Sigmoid colon (tissue), 7 donors: ENCODE measurements around the gene PICK1. TPM values are rescaled to one million over a fixed set of nuclear protein-coding genes. Genes with fewer than 3 reads are reported as not detected.

Source experiments
- DNase-seq: peaks from one replicate; pipeline ENCODE4 v3.0.0-alpha.2; 2019
- H3K27ac ChIP-seq, 4 donors: fragments of 200-600 bp; sonication (generic); one replicate each; pipeline ENCODE4 v1.5.1; 2016 to 2019; ENCODE audit warnings: mild to moderate bottlenecking in 1 of 4
- H3K27me3 ChIP-seq, 3 donors: fragments of 200-600 bp; sonication (generic); one replicate each; pipeline ENCODE4 v1.5.1; 2019; ENCODE audit warnings: mild to moderate bottlenecking in 1 of 3
- H3K36me3 ChIP-seq, 4 donors: fragments of 200-600 bp; sonication (generic); one replicate each; pipeline ENCODE4 v1.5.1; 2016 to 2019
- H3K4me1 ChIP-seq, 4 donors: fragments of 200-600 bp; sonication (generic); one replicate each; pipeline ENCODE4 v1.5.1; 2017 to 2019
- H3K4me3 ChIP-seq, 4 donors: fragments of 200-600 bp; sonication (generic); one replicate each; pipeline ENCODE4 v1.5.1; 2017 to 2019; ENCODE audit warnings: mild to moderate bottlenecking in 2 of 4, moderate library complexity in 1 of 4
- H3K9me3 ChIP-seq, 4 donors: fragments of 200-600 bp in 3 of 4; sonication (generic) in 3 of 4; one replicate each; pipeline versions ENCODE4 v1.5.1 to v1.6.1; 2013 to 2019
- CTCF ChIP-seq, 4 experiments: fragments of 450-650 bp in 3 of 4; fragments of 200-600 bp in 1 of 4; IDR thresholded peaks; one replicate each; pipeline ENCODE4 v1.5.1; 2016 to 2019; ENCODE audit warnings: antibody characterized with exemption in 4 of 4, mild to moderate bottlenecking in 3 of 4, moderate library complexity in 2 of 4
- EP300 ChIP-seq, 4 donors: sonication (generic); formaldehyde crosslinking; IDR thresholded peaks; one replicate each; pipeline ENCODE4 v1.6.1; 2017; ENCODE audit warnings: antibody characterized with exemption in 4 of 4
- POLR2A ChIP-seq, 2 donors: fragments of 450-650 bp; IDR thresholded peaks; one replicate each; pipeline ENCODE4 v1.6.1; 2016; ENCODE audit warnings: antibody characterized with exemption in 2 of 2, mild to moderate bottlenecking in 2 of 2, moderate library complexity in 2 of 2
- POLR2AphosphoS5 ChIP-seq, 4 donors: sonication (generic); formaldehyde crosslinking; IDR thresholded peaks; one replicate each; pipeline ENCODE4 v1.6.1; 2017; ENCODE audit warnings: antibody characterized with exemption in 4 of 4
- WGBS, 2 donors: extraction: QIAGEN DNeasy Blood & Tissue Kit; methylation state at CpG; one replicate each; pipeline ENCODE4 v1.1.7; 2013; 5-methylcytosine and 5-hydroxymethylcytosine counted together
- intact Hi-C: fragments of 100-400 bp; cut with DNase I; formaldehyde crosslinking; loops from one replicate; pipeline ENCODE4 v1.15.1; 2023
- polyA plus RNA-seq, 3 donors: library from polyadenylated mRNA; stranded (reverse); fragments of 200-250 nt; gene quantifications; one replicate each; pipeline ENCODE4 v1.2.3, GENCODE V29; 2013
- total RNA-seq, 4 donors: library from RNA; depleted of rRNA; stranded (reverse); fragments of >200 nt; gene quantifications; one replicate each; pipeline ENCODE4 v1.1.0, GENCODE V29; 2016
- donor health status: healthy with polysubstance abuse.
- donor health status: Bipolar disorder and iron deficiency.
- donor health status: healthy.

Gene PICK1
- total and polyA plus RNA-seq, 7 donors = 14.3 to 38.9 (median 21.0) TPM

- Histone ChIP-seq H3K4me1 (peaks cover 0 to 29% (median 21%) of the 10 kb centered on the region in 4 donors), H3K27me3 (no peaks in the 10 kb centered on the region), H3K36me3 (no peaks in the 10 kb centered on the region), H3K4me3 (peak overlapping the region in 3 of 4 donors; percentile 4 to 28 (median 22)), H3K27ac (peak overlapping the region; percentile 57 to 84 (median 74)), H3K9me3 (no peaks in the 10 kb centered on the region)
- 17 to 59% methylated on average over 33 of the region's 33 CpGs for WGBS, 2 donors
- intact Hi-C loops = no loop called here
- no peak for TF ChIP-seq POLR2A (IDR thresholded peaks at IDR 0.05)
- TF ChIP-seq EP300 (IDR thresholded peaks at IDR 0.05) = no peak
- peak in 2 of 4 donors; percentile 28 to 45 for TF ChIP-seq POLR2AphosphoS5 (IDR thresholded peaks at IDR 0.05)
- no peak for TF ChIP-seq CTCF (IDR thresholded peaks at IDR 0.05)
- DNase-seq = peak; percentile 86
Measured at GRCh38 chr22:38016182-38017151, 40.7 kb upstream of the PICK1 start.

- H3K36me3 ChIP-seq = no peaks in the 10 kb centered on the region
- no peak for TF ChIP-seq CTCF (IDR thresholded peaks at IDR 0.05)
- peak in 3 of 4 donors; percentile 41 to 53 (median 42) for TF ChIP-seq POLR2AphosphoS5 (IDR thresholded peaks at IDR 0.05)
- peaks cover 0 to 29% (median 21%) of the 10 kb centered on the region in 4 donors for H3K4me1 ChIP-seq
- H3K27me3 ChIP-seq = no peaks in the 10 kb centered on the region
- intact Hi-C loops = no loop called here
- DNase-seq = peak; percentile 93
- peak overlapping the region in 1 of 4 donors; percentile 4 for H3K4me3 ChIP-seq
- no peaks in the 10 kb centered on the region for H3K9me3 ChIP-seq
- peak overlapping the region; percentile 57 to 84 (median 74) for H3K27ac ChIP-seq
- WGBS, 2 donors = 43 to 54% methylated on average over 7 of the region's 7 CpGs
Measured at GRCh38 chr22:38017272-38017920, 39.8 kb upstream of the PICK1 start.

- H3K27ac ChIP-seq = peak overlapping the region; percentile 57 to 84 (median 74)
- H3K36me3 ChIP-seq = no peaks in the 10 kb centered on the region
- no peak overlapping the region for H3K4me3 ChIP-seq
- WGBS, 2 donors = 87 to 88% methylated on average over 12 of the region's 12 CpGs
- H3K4me1 ChIP-seq = peaks cover 0 to 29% (median 21%) of the 10 kb centered on the region in 4 donors
- intact Hi-C loops = no loop called here
- H3K27me3 ChIP-seq = no peaks in the 10 kb centered on the region
- TF ChIP-seq POLR2A (IDR thresholded peaks at IDR 0.05) (no peak), EP300 (IDR thresholded peaks at IDR 0.05) (no peak), POLR2AphosphoS5 (IDR thresholded peaks at IDR 0.05) (no peak)
- no peaks in the 10 kb centered on the region for H3K9me3 ChIP-seq
- DNase-seq = no peak
Measured at GRCh38 chr22:38017939-38018885, 39.0 kb upstream of the PICK1 start.

- DNase-seq = no peak
- peaks cover 0 to 29% (median 21%) of the 10 kb centered on the region in 4 donors for H3K4me1 ChIP-seq
- WGBS, 2 donors = 88 to 89% methylated on average over 19 of the region's 19 CpGs
- H3K9me3 ChIP-seq = no peaks in the 10 kb centered on the region
- H3K27me3 ChIP-seq = no peaks in the 10 kb centered on the region
- intact Hi-C loops = no loop called here
- H3K4me3 ChIP-seq = no peak overlapping the region
- TF ChIP-seq CTCF (IDR thresholded peaks at IDR 0.05) = no peak
- no peak for TF ChIP-seq POLR2AphosphoS5 (IDR thresholded peaks at IDR 0.05)
- no peak for TF ChIP-seq POLR2A (IDR thresholded peaks at IDR 0.05)
- TF ChIP-seq EP300 (IDR thresholded peaks at IDR 0.05) = no peak
- no peaks in the 10 kb centered on the region for H3K36me3 ChIP-seq
- peak overlapping the region in 3 of 4 donors; percentile 11 to 84 (median 77) for H3K27ac ChIP-seq
Measured at GRCh38 chr22:38018938-38019827, 38.0 kb upstream of the PICK1 start.
